ENCODE measurements around the gene COL9A3. TPM values are rescaled to one million over a fixed set of nuclear protein-coding genes. Genes with fewer than 3 reads are reported as not detected.

The COL9A3 gene
- total RNA-seq, 1 donor from 2014 or later, result 10.5 TPM

DNA sequence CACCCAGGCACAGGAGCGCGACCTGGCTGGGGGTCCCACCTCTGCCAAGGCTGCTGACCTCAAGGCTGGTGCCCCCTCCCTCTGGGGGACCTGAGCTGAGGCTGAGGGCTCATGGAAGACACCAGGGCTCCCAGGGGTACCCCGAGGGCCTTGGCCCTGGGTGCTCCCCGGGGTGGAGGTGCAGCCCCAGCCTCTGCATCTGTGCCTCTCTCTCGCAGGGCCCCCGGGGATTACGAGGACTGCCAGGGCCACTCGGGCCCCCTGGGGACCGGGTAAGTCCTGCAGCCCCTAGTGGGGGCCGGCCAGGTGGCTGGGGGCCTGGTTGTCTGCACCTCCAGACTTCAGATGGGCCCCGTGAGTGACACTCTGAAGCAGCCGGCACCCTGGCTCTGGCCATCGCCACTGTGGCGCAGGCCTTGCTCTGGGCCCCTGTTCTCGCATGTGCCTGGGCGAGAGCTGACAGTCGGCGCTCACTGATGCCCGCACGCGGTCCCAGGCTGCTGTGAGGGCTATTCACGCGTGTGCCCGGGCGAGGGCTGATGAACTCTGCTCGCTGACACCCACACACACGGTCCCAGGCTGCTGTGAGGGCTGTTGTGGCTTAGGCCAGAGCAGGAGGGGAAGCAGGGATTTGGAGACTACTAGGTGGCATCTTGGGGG is 9.3 kb downstream of the COL9A3 start:
- Mint-ChIP-seq H3K4me3 (no peak overlapping the region), H3K27ac (no peak overlapping the region), H3K27me3 (ENCODE audit: insufficient read depth, low read depth) (no peaks in the 10 kb centered on the region), H3K4me1 (peaks cover 12% of the 10 kb centered on the region), H3K36me3 (no peaks in the 10 kb centered on the region), H3K9me3 (no peaks in the 10 kb centered on the region)
- H3K36me3 ChIP-seq, result no peaks in the 10 kb centered on the region
- no peak for DNase-seq (ENCODE audit: low spot score)
- no peaks in the 10 kb centered on the region for H3K9me3 ChIP-seq (ENCODE audit: low read depth)
- no peak overlapping the region for H3K4me3 ChIP-seq
- no peak for TF ChIP-seq EZH2phosphoT487 (IDR thresholded peaks at IDR 0.05)
- TF ChIP-seq, protein P1, sequence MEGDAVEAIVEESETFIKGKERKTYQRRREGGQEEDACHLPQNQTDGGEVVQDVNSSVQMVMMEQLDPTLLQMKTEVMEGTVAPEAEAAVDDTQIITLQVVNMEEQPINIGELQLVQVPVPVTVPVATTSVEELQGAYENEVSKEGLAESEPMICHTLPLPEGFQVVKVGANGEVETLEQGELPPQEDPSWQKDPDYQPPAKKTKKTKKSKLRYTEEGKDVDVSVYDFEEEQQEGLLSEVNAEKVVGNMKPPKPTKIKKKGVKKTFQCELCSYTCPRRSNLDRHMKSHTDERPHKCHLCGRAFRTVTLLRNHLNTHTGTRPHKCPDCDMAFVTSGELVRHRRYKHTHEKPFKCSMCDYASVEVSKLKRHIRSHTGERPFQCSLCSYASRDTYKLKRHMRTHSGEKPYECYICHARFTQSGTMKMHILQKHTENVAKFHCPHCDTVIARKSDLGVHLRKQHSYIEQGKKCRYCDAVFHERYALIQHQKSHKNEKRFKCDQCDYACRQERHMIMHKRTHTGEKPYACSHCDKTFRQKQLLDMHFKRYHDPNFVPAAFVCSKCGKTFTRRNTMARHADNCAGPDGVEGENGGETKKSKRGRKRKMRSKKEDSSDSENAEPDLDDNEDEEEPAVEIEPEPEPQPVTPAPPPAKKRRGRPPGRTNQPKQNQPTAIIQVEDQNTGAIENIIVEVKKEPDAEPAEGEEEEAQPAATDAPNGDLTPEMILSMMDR (IDR thresholded peaks at IDR 0.05), result no peak
- no peak for TF ChIP-seq EZH2 (IDR thresholded peaks at IDR 0.05)
- H3F3A ChIP-seq (ENCODE audit: low read depth), result peaks cover 7% of the 10 kb centered on the region
- H3K4me2 ChIP-seq, result no peak overlapping the region
- no peak overlapping the region for H2AFZ ChIP-seq (replicated peaks)
- peaks cover 16% of the 10 kb centered on the region for H3K4me1 ChIP-seq
- no peaks in the 10 kb centered on the region for H3K79me2 ChIP-seq (ENCODE audit: low read depth)
- no peak overlapping the region for H3K27ac ChIP-seq
- H4K20me1 ChIP-seq (ENCODE audit: low read depth), result peaks cover 11% of the 10 kb centered on the region
- no peak overlapping the region for H3K9ac ChIP-seq
- H3K27me3 ChIP-seq, result no peaks in the 10 kb centered on the region

DNA sequence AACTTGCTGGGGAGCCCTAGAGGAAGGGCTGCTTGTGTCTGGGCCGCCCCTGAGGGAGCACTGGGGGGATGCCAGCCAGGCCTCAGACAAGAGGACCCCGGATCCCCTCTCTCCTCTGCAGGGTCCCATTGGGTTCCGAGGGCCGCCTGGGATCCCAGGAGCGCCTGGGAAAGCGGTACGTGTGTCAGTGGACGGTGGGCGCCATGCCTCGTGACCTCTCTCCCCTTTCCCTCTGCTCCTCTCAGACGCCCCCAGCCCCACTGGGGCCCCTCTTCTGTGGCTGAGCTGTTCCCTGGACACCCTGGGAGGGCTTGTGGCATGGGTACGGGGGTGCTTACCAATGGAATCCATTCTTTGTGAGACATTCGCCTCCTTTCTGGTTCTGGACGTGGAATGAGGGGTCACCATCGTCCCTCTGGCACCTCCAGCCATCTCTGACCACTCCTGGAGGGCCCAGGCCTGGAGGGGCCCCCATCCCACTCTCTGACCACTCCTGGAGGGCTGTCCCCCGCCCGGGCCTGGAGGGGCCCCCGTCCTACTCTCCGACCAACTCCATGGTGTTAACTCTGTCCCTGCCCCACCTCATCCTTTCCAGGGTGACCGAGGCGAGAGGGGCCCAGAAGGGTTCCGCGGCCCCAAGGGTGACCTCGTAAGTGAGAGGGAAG is 9.9 kb downstream of the COL9A3 start:
- H3K27me3 Mint-ChIP-seq (ENCODE audit: insufficient read depth, low read depth), result no peaks in the 10 kb centered on the region
- Histone ChIP-seq H3K79me2 (ENCODE audit: low read depth) (no peaks in the 10 kb centered on the region), H3K4me2 (no peak overlapping the region), H3K9me3 (ENCODE audit: low read depth) (no peaks in the 10 kb centered on the region), H3K27ac (no peak overlapping the region), H3K36me3 (no peaks in the 10 kb centered on the region), H2AFZ (replicated peaks) (no peak overlapping the region), H3K9ac (no peak overlapping the region), H4K20me1 (ENCODE audit: low read depth) (peaks cover 11% of the 10 kb centered on the region), H3K4me1 (peaks cover 16% of the 10 kb centered on the region), H3F3A (ENCODE audit: low read depth) (peaks cover 12% of the 10 kb centered on the region), H3K4me3 (no peak overlapping the region), H3K27me3 (no peaks in the 10 kb centered on the region)
- H3K27ac Mint-ChIP-seq, result no peak overlapping the region
- no peaks in the 10 kb centered on the region for H3K36me3 Mint-ChIP-seq
- H3K4me1 Mint-ChIP-seq, result peaks cover 17% of the 10 kb centered on the region
- H3K4me3 Mint-ChIP-seq, result no peak overlapping the region
- TF ChIP-seq EZH2phosphoT487 (IDR thresholded peaks at IDR 0.05), result no peak
- TF ChIP-seq EZH2 (IDR thresholded peaks at IDR 0.05), result no peak
- TF ChIP-seq, protein P1 (IDR thresholded peaks at IDR 0.05), result no peak
- no peak for DNase-seq (ENCODE audit: low spot score)
- no peaks in the 10 kb centered on the region for H3K9me3 Mint-ChIP-seq

DNA sequence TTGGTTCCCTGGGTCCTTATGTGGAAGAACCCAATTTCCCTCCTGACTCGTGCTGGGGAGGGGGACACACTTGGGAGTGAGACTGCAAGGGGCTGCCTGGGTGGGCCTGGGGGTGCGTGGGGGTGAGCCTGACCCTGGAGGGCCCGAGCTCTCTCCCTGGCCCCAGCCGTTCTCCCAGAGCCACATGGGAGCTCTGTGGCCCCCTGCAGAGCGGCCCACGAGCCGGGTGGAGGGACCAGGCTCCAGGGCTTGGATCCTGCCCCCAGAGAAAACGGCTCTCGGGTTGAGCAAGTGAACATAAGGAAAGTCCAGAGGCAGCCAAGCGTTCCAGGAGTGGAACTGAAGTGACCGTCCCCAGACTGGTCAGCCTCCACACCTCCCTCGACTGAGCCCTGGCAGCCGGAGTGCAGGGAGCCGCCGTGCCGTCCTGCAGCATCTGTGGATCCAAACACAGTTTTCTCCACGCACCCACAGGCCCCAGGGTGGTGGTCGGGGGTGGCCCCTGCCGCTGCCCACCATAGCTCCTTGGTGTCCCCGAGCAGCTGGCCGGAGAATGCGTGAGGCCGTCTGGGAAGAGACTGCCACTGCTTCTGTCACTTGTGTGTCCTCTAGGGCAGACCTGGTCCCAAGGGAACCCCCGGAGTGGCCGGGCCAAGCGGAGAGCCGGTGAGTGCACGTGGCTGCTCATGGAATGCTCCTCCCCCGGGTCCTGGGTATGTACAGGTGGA is 10.6 kb downstream of the COL9A3 start:
- H3K9me3 Mint-ChIP-seq, result no peaks in the 10 kb centered on the region
- H3K4me2 ChIP-seq, result no peak overlapping the region
- H3K36me3 ChIP-seq, result no peaks in the 10 kb centered on the region
- no peak overlapping the region for H2AFZ ChIP-seq (replicated peaks)
- no peaks in the 10 kb centered on the region for H3K27me3 Mint-ChIP-seq (ENCODE audit: insufficient read depth, low read depth)
- H3K27ac Mint-ChIP-seq, result no peak overlapping the region
- H3K4me1 Mint-ChIP-seq, result peaks cover 23% of the 10 kb centered on the region
- peaks cover 23% of the 10 kb centered on the region for H3K4me1 ChIP-seq
- no peaks in the 10 kb centered on the region for H3K9me3 ChIP-seq (ENCODE audit: low read depth)
- no peak overlapping the region for H3K4me3 ChIP-seq
- H4K20me1 ChIP-seq (ENCODE audit: low read depth), result peaks cover 7% of the 10 kb centered on the region
- no peaks in the 10 kb centered on the region for H3K27me3 ChIP-seq
- H3F3A ChIP-seq (ENCODE audit: low read depth), result peaks cover 19% of the 10 kb centered on the region
- H3K27ac ChIP-seq, result no peak overlapping the region
- H3K36me3 Mint-ChIP-seq, result no peaks in the 10 kb centered on the region
- no peaks in the 10 kb centered on the region for H3K79me2 ChIP-seq (ENCODE audit: low read depth)
- no peak overlapping the region for H3K4me3 Mint-ChIP-seq
- TF ChIP-seq, protein P1 (IDR thresholded peaks at IDR 0.05), result no peak
- TF ChIP-seq EZH2phosphoT487 (IDR thresholded peaks at IDR 0.05), result no peak
- TF ChIP-seq EZH2 (IDR thresholded peaks at IDR 0.05), result no peak
- H3K9ac ChIP-seq, result no peak overlapping the region
- DNase-seq (ENCODE audit: low spot score), result no peak

Data from neural progenitor cell (in vitro differentiated cells).